HEK293 (cell line): ENCODE measurements around the gene ABHD12.

Source experiments
- CTCF ChIA-PET: fragments of 350-600 bp; formaldehyde crosslinking; extraction: SDS; loops from one replicate; lab custom pipeline; 2021; ENCODE audit warnings: antibody characterized with exemption; lab: Yijun Ruan, JAX
- POLR2A ChIA-PET: fragments of 300-600 bp; formaldehyde crosslinking; extraction: SDS; loops from one replicate; lab custom pipeline; 2020; ENCODE audit warnings: antibody characterized with exemption, inconsistent platforms; lab: Yijun Ruan, JAX
- H3K27ac ChIP-seq: fragments of 200-500 bp; sonication (Bioruptor generic); 2 replicates; pipeline ENCODE4 v1.5.1; 2014; ENCODE audit warnings: low read depth, low read length, control low read depth, inconsistent platforms; ENCODE audit errors: extremely low read depth
- H3K36me3 ChIP-seq, 2 experiments: fragments of 200-500 bp in 1 of 2; sonication (Bioruptor generic) in 1 of 2; 1 replicate in 1 of 2; 2 replicates in 1 of 2; pipeline ENCODE4 v1.5.1; 2014 to 2017; ENCODE audit warnings: inconsistent platforms in 2 of 2, low read length in 2 of 2; ENCODE audit not compliant: control insufficient read depth in 2 of 2, insufficient read depth in 1 of 2
- H3K4me1 ChIP-seq: fragments of 200-500 bp; sonication (Bioruptor generic); 2 replicates; pipeline ENCODE4 v1.5.1; 2014; ENCODE audit warnings: mild to moderate bottlenecking, low read length, inconsistent platforms; ENCODE audit not compliant: control insufficient read depth, insufficient read depth
- H3K4me3 ChIP-seq: 2 replicates; pipeline ENCODE4 v1.5.1; 2011; ENCODE audit warnings: low read depth, mild to moderate bottlenecking, control low read depth, low read length, moderate library complexity
- H3K9me3 ChIP-seq: fragments of 200-500 bp; sonication (Bioruptor generic); 2 replicates; pipeline ENCODE4 v1.5.1; 2014; ENCODE audit warnings: low read depth, low read length, inconsistent platforms; ENCODE audit not compliant: control insufficient read depth, insufficient read depth
- EGR2 ChIP-seq: fragments of 450-650 bp; formaldehyde crosslinking; IDR thresholded peaks from 2 replicates; pipeline ENCODE4 v1.5.1; 2016; ENCODE audit warnings: low read depth, missing biosample characterization, missing genetic modification characterization
- GLI4 ChIP-seq: fragments of 450-650 bp; formaldehyde crosslinking; IDR thresholded peaks from 2 replicates; pipeline ENCODE4 v1.5.1; 2016; ENCODE audit warnings: missing biosample characterization, missing genetic modification characterization
- GLIS1 ChIP-seq: fragments of 450-650 bp; formaldehyde crosslinking; IDR thresholded peaks from 2 replicates; pipeline ENCODE4 v1.5.1; 2016; ENCODE audit warnings: missing biosample characterization, missing genetic modification characterization
- GLIS2 ChIP-seq: fragments of 450-650 bp; formaldehyde crosslinking; IDR thresholded peaks from 2 replicates; pipeline ENCODE4 v1.5.1; 2016; ENCODE audit warnings: missing biosample characterization, missing genetic modification characterization
- KLF7 ChIP-seq: fragments of 450-650 bp; formaldehyde crosslinking; IDR thresholded peaks from 2 replicates; pipeline ENCODE4 v1.5.1; 2016; ENCODE audit warnings: missing biosample characterization, missing genetic modification characterization, borderline replicate concordance
- MZF1 ChIP-seq: fragments of 450-650 bp; formaldehyde crosslinking; IDR thresholded peaks from 2 replicates; pipeline ENCODE4 v1.5.1; 2017; ENCODE audit warnings: missing biosample characterization, missing genetic modification characterization, borderline replicate concordance
- RBAK ChIP-seq: fragments of 450-650 bp; formaldehyde crosslinking; IDR thresholded peaks from 2 replicates; pipeline ENCODE4 v1.5.1; 2016; ENCODE audit warnings: missing biosample characterization, missing genetic modification characterization
- SP3 ChIP-seq: fragments of 450-650 bp; formaldehyde crosslinking; IDR thresholded peaks from 2 replicates; pipeline ENCODE4 v1.5.1; 2016; ENCODE audit warnings: missing biosample characterization, missing genetic modification characterization
- ZBTB8A ChIP-seq: fragments of 450-650 bp; formaldehyde crosslinking; IDR thresholded peaks from 2 replicates; pipeline ENCODE4 v1.5.1; 2016; ENCODE audit warnings: missing biosample characterization, missing genetic modification characterization
- ZNF112 ChIP-seq: fragments of 450-650 bp; formaldehyde crosslinking; IDR thresholded peaks from 2 replicates; pipeline ENCODE4 v1.5.0; 2017; ENCODE audit warnings: missing biosample characterization, missing genetic modification characterization
- ZNF202 ChIP-seq: fragments of 450-650 bp; formaldehyde crosslinking; IDR thresholded peaks from 2 replicates; pipeline ENCODE4 v1.5.1; 2016; ENCODE audit warnings: missing biosample characterization, missing genetic modification characterization, borderline replicate concordance
- ZNF341 ChIP-seq: fragments of 450-650 bp; formaldehyde crosslinking; IDR thresholded peaks from 2 replicates; pipeline ENCODE4; 2016; ENCODE audit warnings: low read depth, missing biosample characterization, missing genetic modification characterization
- ZNF350 ChIP-seq: fragments of 450-650 bp; formaldehyde crosslinking; IDR thresholded peaks from 2 replicates; pipeline ENCODE4 v1.5.0; 2017; ENCODE audit warnings: missing biosample characterization, mild to moderate bottlenecking, missing genetic modification characterization
- ZNF416 ChIP-seq: fragments of 450-650 bp; formaldehyde crosslinking; IDR thresholded peaks from 2 replicates; pipeline ENCODE4 v1.5.1; 2016; ENCODE audit warnings: missing biosample characterization, missing genetic modification characterization
- ZNF549 ChIP-seq: fragments of 450-650 bp; IDR thresholded peaks from 2 replicates; pipeline ENCODE4 v1.5.1; 2018; ENCODE audit warnings: missing biosample characterization, missing genetic modification characterization, mild to moderate bottlenecking, inconsistent platforms, moderate library complexity
- ZNF555 ChIP-seq: fragments of 450-650 bp; formaldehyde crosslinking; conservative IDR thresholded peaks from 2 replicates; pipeline ENCODE4 v1.5.1; 2017; ENCODE audit warnings: missing biosample characterization, mild to moderate bottlenecking, missing genetic modification characterization, inconsistent platforms
- ZNF560 ChIP-seq: fragments of 450-650 bp; formaldehyde crosslinking; IDR thresholded peaks from 2 replicates; pipeline ENCODE4 v1.5.1; 2017; ENCODE audit warnings: missing biosample characterization, missing genetic modification characterization, borderline replicate concordance
- ZNF792 ChIP-seq: fragments of 450-650 bp; formaldehyde crosslinking; IDR thresholded peaks from 2 replicates; pipeline ENCODE4 v1.5.1; 2016; ENCODE audit warnings: missing biosample characterization, missing genetic modification characterization
- ZNF830 ChIP-seq: fragments of 450-650 bp; IDR thresholded peaks from 2 replicates; pipeline ENCODE4 v1.5.0; 2018; ENCODE audit warnings: missing biosample characterization, missing genetic modification characterization, low read depth, mild to moderate bottlenecking, moderate library complexity
- TF ChIP-seq, protein P1 (sequence below): fragments of 450-650 bp; formaldehyde crosslinking; IDR thresholded peaks from 2 replicates; pipeline ENCODE4 v1.5.1; 2016; ENCODE audit warnings: missing biosample characterization, missing genetic modification characterization
- TF ChIP-seq, protein P2 (sequence below): fragments of 450-650 bp; formaldehyde crosslinking; IDR thresholded peaks from 2 replicates; pipeline ENCODE4 v1.5.1; 2016; ENCODE audit warnings: missing biosample characterization, missing genetic modification characterization
- TF ChIP-seq, protein P3 (sequence below): fragments of 450-650 bp; formaldehyde crosslinking; IDR thresholded peaks from 2 replicates; pipeline ENCODE4 v1.5.1; 2017; ENCODE audit warnings: missing biosample characterization, mild to moderate bottlenecking, missing genetic modification characterization, moderate library complexity
- TF ChIP-seq, protein P4 (sequence below): fragments of 450-650 bp; formaldehyde crosslinking; IDR thresholded peaks from 2 replicates; pipeline ENCODE4 v1.5.1; 2016; ENCODE audit warnings: missing biosample characterization, missing genetic modification characterization
- TF ChIP-seq, protein P5 (sequence below): fragments of 450-650 bp; formaldehyde crosslinking; IDR thresholded peaks from 2 replicates; pipeline ENCODE4 v1.5.1; 2016; ENCODE audit warnings: missing biosample characterization, missing genetic modification characterization

The ABHD12 gene

DNA sequence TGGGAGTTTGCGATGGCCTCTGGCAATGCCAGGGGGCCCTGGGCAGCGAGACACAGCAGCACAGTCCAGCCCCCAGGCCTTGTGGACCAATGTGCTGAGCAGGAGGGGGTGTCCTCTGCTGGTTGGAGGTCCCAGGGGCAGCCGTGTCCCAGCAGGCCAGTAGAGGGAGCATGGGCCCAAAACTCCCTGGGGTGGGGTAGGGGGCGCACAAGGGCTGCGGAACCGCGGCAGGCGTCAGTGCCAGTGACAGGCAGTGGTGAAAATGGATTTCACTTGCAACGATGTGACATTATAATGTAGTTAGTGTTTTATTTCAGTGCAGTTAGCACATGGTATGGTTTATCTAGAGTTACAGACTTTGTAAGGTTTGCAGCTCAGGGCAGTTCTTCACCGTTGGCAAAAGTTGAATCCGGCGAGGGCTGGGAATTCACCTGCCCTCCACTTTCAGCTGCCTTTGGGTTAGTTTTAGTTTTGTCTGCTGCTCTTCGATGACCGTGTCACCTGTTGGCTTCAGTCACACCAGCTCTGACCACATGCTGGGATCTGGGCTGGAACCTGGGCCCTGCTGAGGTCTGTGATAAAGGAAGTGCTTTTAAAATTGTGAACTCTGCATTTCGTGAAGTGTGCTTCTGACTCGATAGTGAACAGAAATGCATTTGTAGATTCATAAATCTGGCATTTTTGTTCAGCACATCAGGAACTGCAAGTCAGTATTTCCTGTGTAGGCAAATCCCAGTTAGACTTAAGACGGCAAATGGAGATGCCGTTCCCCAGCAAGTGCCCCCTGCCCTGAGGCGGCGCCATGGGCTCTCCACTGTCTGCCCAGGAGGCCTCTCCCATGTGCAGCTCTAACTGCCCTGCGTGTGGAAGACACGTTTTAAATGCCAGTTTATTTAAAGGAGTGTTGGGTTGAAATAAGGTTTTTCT lies 95.9 kb downstream of the ABHD12 start (continued):
- TF ChIP-seq GLIS1 (tag by site-specific recombination) (peak; percentile 33; the same call in 1 of the 2 replicates), GLIS2 (peak; percentile 79), SP3 (no peak)
- TF ChIP-seq, protein P1, sequence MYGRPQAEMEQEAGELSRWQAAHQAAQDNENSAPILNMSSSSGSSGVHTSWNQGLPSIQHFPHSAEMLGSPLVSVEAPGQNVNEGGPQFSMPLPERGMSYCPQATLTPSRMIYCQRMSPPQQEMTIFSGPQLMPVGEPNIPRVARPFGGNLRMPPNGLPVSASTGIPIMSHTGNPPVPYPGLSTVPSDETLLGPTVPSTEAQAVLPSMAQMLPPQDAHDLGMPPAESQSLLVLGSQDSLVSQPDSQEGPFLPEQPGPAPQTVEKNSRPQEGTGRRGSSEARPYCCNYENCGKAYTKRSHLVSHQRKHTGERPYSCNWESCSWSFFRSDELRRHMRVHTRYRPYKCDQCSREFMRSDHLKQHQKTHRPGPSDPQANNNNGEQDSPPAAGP (tag by site-specific recombination) = 0 out of 2 replicates have a peak, but pooled peaks have one; percentile 27
- TF ChIP-seq, protein P2, sequence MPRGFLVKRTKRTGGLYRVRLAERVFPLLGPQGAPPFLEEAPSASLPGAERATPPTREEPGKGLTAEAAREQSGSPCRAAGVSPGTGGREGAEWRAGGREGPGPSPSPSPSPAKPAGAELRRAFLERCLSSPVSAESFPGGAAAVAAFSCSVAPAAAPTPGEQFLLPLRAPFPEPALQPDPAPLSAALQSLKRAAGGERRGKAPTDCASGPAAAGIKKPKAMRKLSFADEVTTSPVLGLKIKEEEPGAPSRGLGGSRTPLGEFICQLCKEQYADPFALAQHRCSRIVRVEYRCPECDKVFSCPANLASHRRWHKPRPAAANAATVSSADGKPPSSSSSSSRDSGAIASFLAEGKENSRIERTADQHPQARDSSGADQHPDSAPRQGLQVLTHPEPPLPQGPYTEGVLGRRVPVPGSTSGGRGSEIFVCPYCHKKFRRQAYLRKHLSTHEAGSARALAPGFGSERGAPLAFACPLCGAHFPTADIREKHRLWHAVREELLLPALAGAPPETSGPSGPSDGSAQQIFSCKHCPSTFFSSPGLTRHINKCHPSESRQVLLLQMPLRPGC = no peak
- TF ChIP-seq, all 188 proteins: peak for 21

DNA sequence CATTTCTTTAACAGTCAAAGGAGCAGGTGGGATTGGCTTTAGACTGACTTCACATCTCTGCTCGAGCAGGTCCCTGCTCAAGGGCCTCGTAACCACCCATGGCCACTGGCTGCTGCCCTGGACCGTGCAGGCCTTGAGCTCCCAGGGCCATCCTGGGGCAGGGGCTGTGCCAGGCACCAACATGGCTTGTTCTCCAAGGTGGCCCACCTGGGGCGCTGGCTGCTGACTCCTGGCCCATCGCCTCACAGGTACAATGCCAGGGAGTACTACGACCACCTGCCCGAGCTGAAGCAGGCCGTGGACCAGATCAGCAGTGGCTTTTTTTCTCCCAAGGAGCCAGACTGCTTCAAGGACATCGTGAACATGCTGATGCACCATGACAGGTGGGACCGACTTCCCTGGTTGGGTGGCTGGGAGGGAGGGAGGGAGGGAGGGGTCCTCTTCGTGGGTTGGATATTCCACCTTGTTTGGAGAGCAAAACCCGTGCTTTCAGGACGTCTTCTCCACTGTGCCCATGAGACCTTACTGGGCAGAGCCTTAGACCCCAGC lies 96.7 kb downstream of the ABHD12 start:
- POLR2A ChIA-PET = no interaction called here
- no peaks in the 10 kb centered on the region for H3K4me1 ChIP-seq
- H3K4me3 ChIP-seq = no peak overlapping the region
- H3K27ac ChIP-seq = no peak overlapping the region
- H3K9me3 ChIP-seq = no peaks in the 10 kb centered on the region
- CTCF ChIA-PET = interaction anchor here (0.7 to 3.4 kb wide), 10 partner anchors 27 to 285 kb away, joined by 3 to 47 read pairs (median 4); no protein-coding TSS in a partner anchor
- TF ChIP-seq, protein P3, sequence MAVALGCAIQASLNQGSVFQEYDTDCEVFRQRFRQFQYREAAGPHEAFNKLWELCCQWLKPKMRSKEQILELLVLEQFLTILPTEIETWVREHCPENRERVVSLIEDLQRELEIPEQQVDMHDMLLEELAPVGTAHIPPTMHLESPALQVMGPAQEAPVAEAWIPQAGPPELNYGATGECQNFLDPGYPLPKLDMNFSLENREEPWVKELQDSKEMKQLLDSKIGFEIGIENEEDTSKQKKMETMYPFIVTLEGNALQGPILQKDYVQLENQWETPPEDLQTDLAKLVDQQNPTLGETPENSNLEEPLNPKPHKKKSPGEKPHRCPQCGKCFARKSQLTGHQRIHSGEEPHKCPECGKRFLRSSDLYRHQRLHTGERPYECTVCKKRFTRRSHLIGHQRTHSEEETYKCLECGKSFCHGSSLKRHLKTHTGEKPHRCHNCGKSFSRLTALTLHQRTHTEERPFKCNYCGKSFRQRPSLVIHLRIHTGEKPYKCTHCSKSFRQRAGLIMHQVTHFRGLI (tag by site-specific recombination) = no peak
- TF ChIP-seq, protein P4, sequence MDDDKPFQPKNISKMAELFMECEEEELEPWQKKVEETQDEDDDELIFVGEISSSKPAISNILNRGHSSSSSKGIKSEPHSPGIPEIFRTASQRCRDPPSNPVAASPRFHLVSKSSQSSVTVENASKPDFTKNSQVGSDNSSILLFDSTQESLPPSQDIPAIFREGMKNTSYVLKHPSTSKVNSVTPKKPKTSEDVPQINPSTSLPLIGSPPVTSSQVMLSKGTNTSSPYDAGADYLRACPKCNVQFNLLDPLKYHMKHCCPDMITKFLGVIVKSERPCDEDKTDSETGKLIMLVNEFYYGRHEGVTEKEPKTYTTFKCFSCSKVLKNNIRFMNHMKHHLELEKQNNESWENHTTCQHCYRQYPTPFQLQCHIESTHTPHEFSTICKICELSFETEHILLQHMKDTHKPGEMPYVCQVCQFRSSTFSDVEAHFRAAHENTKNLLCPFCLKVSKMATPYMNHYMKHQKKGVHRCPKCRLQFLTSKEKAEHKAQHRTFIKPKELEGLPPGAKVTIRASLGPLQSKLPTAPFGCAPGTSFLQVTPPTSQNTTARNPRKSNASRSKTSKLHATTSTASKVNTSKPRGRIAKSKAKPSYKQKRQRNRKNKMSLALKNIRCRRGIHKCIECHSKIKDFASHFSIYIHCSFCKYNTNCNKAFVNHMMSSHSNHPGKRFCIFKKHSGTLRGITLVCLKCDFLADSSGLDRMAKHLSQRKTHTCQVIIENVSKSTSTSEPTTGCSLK (tag by site-specific recombination) = no peak
- TF ChIP-seq GLI4 = no peak
- TF ChIP-seq EGR2 = no peak
- no peak for TF ChIP-seq ZBTB8A (tag by site-specific recombination)
- no peak for TF ChIP-seq ZNF555 (tag by site-specific recombination)
- no peak for TF ChIP-seq ZNF202 (tag by site-specific recombination)
- TF ChIP-seq ZNF350 = no peak
- TF ChIP-seq RBAK (tag by site-specific recombination) = no peak
- no peak for TF ChIP-seq MZF1
- no peak for TF ChIP-seq ZNF792 (tag by site-specific recombination)
- TF ChIP-seq ZNF112 (tag by site-specific recombination) = no peak
- TF ChIP-seq ZNF341 = no peak
- no peak for TF ChIP-seq ZNF560 (tag by site-specific recombination)
- no peak for TF ChIP-seq ZNF549
- TF ChIP-seq, protein P5, sequence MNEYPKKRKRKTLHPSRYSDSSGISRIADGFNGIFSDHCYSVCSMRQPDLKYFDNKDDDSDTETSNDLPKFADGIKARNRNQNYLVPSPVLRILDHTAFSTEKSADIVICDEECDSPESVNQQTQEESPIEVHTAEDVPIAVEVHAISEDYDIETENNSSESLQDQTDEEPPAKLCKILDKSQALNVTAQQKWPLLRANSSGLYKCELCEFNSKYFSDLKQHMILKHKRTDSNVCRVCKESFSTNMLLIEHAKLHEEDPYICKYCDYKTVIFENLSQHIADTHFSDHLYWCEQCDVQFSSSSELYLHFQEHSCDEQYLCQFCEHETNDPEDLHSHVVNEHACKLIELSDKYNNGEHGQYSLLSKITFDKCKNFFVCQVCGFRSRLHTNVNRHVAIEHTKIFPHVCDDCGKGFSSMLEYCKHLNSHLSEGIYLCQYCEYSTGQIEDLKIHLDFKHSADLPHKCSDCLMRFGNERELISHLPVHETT (tag by site-specific recombination) = no peak
- TF ChIP-seq ZNF830 (tag by site-specific recombination) = no peak
- no peak for TF ChIP-seq KLF7
- no peak for TF ChIP-seq ZNF416 (tag by site-specific recombination)
- TF ChIP-seq, all 188 proteins: peak for 0
- H3K36me3 ChIP-seq = peaks cover 0 to 69% of the 10 kb centered on the region in 2 experiments; a peak in 2 of 3 replicates
